ENCODE results near the gene MYO10. TPM values are rescaled to one million over a fixed set of nuclear protein-coding genes. Genes with fewer than 3 reads are reported as not detected.

MYO10 gene
- total and polyA plus RNA-seq, 2 of the 8 experiments (the other 6 are each of a cell fraction or from before 2014, with no cell fraction given): 21.5 to 107 TPM

DNA sequence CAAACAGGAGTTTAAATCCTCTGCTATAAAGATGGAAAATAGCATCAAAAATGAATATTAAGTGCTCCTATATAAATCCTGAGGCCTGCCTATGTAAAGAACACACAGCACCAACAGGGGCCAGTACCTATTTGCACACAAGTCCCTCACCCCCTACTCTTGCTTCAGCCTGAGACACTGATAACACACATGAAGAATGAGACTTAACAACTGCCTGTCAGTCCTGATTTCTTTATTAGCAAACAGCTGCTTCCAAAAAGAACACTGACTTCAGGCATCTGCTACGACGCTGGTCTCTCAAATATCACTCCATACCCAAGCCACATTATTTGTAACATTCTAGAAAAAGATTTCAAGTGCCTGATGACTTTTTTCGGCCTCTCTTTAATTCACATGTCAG is 55.5 kb downstream of the MYO10 start:
- no peak overlapping the region for H3K9ac ChIP-seq (replicated peaks in 1 of 4; ENCODE audit: extremely low read depth in 1 of 4, low read depth in 3 of 4, low read length in 3 of 4)
- POLR2A ChIA-PET (ENCODE audit: partially characterized antibody): interaction anchor here (1.3 to 1.6 kb wide), 2 partner anchors 11 kb away, joined by 3 to 5 read pairs; no protein-coding TSS in a partner anchor
- H4K8ac ChIP-seq (ENCODE audit: extremely low read depth, insufficient read depth, low read length): no peak overlapping the region
- H2BK5ac ChIP-seq (ENCODE audit: low read depth, low read length): no peak overlapping the region
- no peak overlapping the region for H3K4ac ChIP-seq (replicated peaks; ENCODE audit: insufficient read length, low read depth, low read length)
- H3K36me3 ChIP-seq (ENCODE audit: control insufficient read depth in 2 of 4, insufficient read depth in 4 of 4, low read length in 3 of 4): peaks cover 0 to 2% (median 0%) of the 10 kb centered on the region in 4 experiments; a peak in 1 of 8 replicates
- 0 out of 7 replicates have a peak, but pooled peaks cover 0 to under 1% (median 0%) of the 10 kb centered on the region in 4 experiments for H3K4me1 ChIP-seq (replicated peaks in 1 of 4; ENCODE audit: control insufficient read depth in 3 of 4, insufficient read depth in 4 of 4, low read length in 3 of 4)
- no peak overlapping the region for H3K56ac ChIP-seq (replicated peaks; ENCODE audit: insufficient read length, low read depth, low read length)
- no peaks in the 10 kb centered on the region for H3K23me2 ChIP-seq (ENCODE audit: low read depth, low read length)
- no peak overlapping the region for H3K18ac ChIP-seq (ENCODE audit: extremely low read depth, low read length)
- no peak overlapping the region for H2BK15ac ChIP-seq (ENCODE audit: low read length)
- FAIRE-seq (no peak), DNase-seq (ENCODE audit: low read depth in 1 of 2, low spot score in 2 of 2) (no peak)
- H2BK20ac ChIP-seq (ENCODE audit: low read length): no peak overlapping the region
- no peaks in the 10 kb centered on the region for H3K9me3 ChIP-seq (ENCODE audit: insufficient read depth in 2 of 2, low read depth in 1 of 2, low read length in 1 of 2)
- no peak overlapping the region for H3K23ac ChIP-seq (ENCODE audit: insufficient read length)
- no peak overlapping the region for H4K5ac ChIP-seq (ENCODE audit: insufficient read length, low read depth, low read length)
- no peaks in the 10 kb centered on the region for H3K79me1 ChIP-seq (ENCODE audit: low read depth, low read length)
- no peak overlapping the region for H3K27ac ChIP-seq (ENCODE audit: low read depth, low read length)
- H2BK12ac ChIP-seq (ENCODE audit: low read depth, low read length): no peak overlapping the region
- no peaks in the 10 kb centered on the region for H3K27me3 ChIP-seq (replicated peaks in 1 of 4; ENCODE audit: control insufficient read depth in 3 of 4, extremely low read depth in 1 of 4, insufficient read depth in 3 of 4, low read length in 3 of 4)
- H4K20me1 ChIP-seq (replicated peaks in 1 of 2; ENCODE audit: control insufficient read depth in 1 of 2, insufficient read depth in 2 of 2, low read length in 2 of 2): no peaks in the 10 kb centered on the region
- no peak overlapping the region for H3K4me2 ChIP-seq (ENCODE audit: insufficient read depth in 1 of 2, low read depth in 2 of 2, low read length in 2 of 2)
- no peak overlapping the region for H4K91ac ChIP-seq (replicated peaks; ENCODE audit: insufficient read length, low read length)
- WGBS, 2 experiments (ENCODE audit: extremely low coverage in 1 of 2, insufficient coverage in 1 of 2, insufficient read length in 1 of 2, insufficient replicate concordance in 2 of 2, low coverage in 1 of 2, low lambda C conversion rate in 2 of 2, missing lambda C conversion rate in 1 of 2): 83% methylated on average over 3 of the region's 3 CpGs; no CpG with 5 or more reads in 1 of the 2 experiments
- no peak overlapping the region for H3K4me3 ChIP-seq (ENCODE audit: extremely low read depth in 1 of 4, insufficient read depth in 2 of 4, low read depth in 3 of 4, low read length in 4 of 4)
- H2BK120ac ChIP-seq (replicated peaks; ENCODE audit: low read depth, low read length): no peak overlapping the region
- no peak overlapping the region for H3K14ac ChIP-seq (ENCODE audit: insufficient read length)
- H3K79me2 ChIP-seq (ENCODE audit: control insufficient read depth in 1 of 2, insufficient read depth in 2 of 2, low read length in 2 of 2): peaks cover 0 to 67% of the 10 kb centered on the region in 2 experiments; a peak in 3 of 4 replicates
- CTCF ChIA-PET (ENCODE audit: partially characterized antibody): no interaction called here
- H2AK5ac ChIP-seq (ENCODE audit: low read depth, low read length): no peak overlapping the region
- no peak overlapping the region for H2AFZ ChIP-seq (ENCODE audit: low read length)
- TF ChIP-seq CBX8 (IDR thresholded peaks at IDR 0.05; ENCODE audit: borderline replicate concordance, low read depth, low read length) (no peak), TAF7 (optimal IDR thresholded peaks at IDR 0.05; ENCODE audit: borderline replicate concordance, low read depth, low read length) (no peak), SIX5 (IDR thresholded peaks at IDR 0.05; ENCODE audit: low read depth, low read length) (no peak), JUN (IDR thresholded peaks at IDR 0.05; ENCODE audit: low read depth, low read length) (no peak), TAF1 (IDR thresholded peaks at IDR 0.05; ENCODE audit: low read depth, low read length) (no peak), GTF2F1 (IDR thresholded peaks at IDR 0.05; ENCODE audit: borderline replicate concordance, low read depth, low read length) (no peak), E2F6 (IDR thresholded peaks at IDR 0.05) (no peak), SAP30 (IDR thresholded peaks at IDR 0.05; ENCODE audit: insufficient read depth, insufficient replicate concordance, low read length) (no peak), RNF2 (IDR thresholded peaks at IDR 0.05; ENCODE audit: borderline replicate concordance, low read depth, low read length, missing control alignments, poor library complexity, severe bottlenecking) (no peak), SP1 (IDR thresholded peaks at IDR 0.05; ENCODE audit: low read depth, low read length) (no peak)
- TF ChIP-seq, protein P1, sequence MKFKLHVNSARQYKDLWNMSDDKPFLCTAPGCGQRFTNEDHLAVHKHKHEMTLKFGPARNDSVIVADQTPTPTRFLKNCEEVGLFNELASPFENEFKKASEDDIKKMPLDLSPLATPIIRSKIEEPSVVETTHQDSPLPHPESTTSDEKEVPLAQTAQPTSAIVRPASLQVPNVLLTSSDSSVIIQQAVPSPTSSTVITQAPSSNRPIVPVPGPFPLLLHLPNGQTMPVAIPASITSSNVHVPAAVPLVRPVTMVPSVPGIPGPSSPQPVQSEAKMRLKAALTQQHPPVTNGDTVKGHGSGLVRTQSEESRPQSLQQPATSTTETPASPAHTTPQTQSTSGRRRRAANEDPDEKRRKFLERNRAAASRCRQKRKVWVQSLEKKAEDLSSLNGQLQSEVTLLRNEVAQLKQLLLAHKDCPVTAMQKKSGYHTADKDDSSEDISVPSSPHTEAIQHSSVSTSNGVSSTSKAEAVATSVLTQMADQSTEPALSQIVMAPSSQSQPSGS (IDR thresholded peaks at IDR 0.05; ENCODE audit: low read length): no peak
